Epithelial cell of esophagus (primary cell): ENCODE measurements around the gene UBE2E1.
A peak's percentile ranks its signal among the peaks of the same experiment; 100 is the strongest.

Experiments
- DNase-seq: peaks from one replicate; pipeline ENCODE4 v3.0.0; 2010; ENCODE audit warnings: low read depth
- H3K4me3 ChIP-seq: 2 replicates; pipeline ENCODE4 v1.5.1; 2011; ENCODE audit warnings: mild to moderate bottlenecking, low read length, control low read depth
- CTCF ChIP-seq: IDR thresholded peaks from 2 replicates; pipeline ENCODE4 v1.5.1; 2011; ENCODE audit warnings: low read depth, mild to moderate bottlenecking, low read length, control low read depth, inconsistent platforms; ENCODE audit not compliant: insufficient read depth; ENCODE audit errors: missing control alignments

The UBE2E1 gene

GRCh38 chr3:23805210-23805632, 534 bp upstream of the UBE2E1 start:
- H3K4me3 ChIP-seq = peak overlapping the region; percentile 52
- DNase-seq = no peak
- no peak for TF ChIP-seq CTCF

GRCh38 chr3:23806534-23807423, 1.0 kb downstream of the UBE2E1 start:
- no peak for DNase-seq
- H3K4me3 ChIP-seq = peak overlapping the region; percentile 71
- TF ChIP-seq CTCF = no peak

- no peak for TF ChIP-seq CTCF
- peak overlapping the region; percentile 71 for H3K4me3 ChIP-seq
- peak; percentile 19 for DNase-seq
These were observed 1.8 kb downstream of the UBE2E1 start for GRCh38 chr3:23807424-23808015.

GRCh38 chr3:23808525-23808924, 2.8 kb downstream of the UBE2E1 start:
- TF ChIP-seq CTCF = no peak
- DNase-seq = no peak
- H3K4me3 ChIP-seq = peak overlapping the region; percentile 20

- no peak for TF ChIP-seq CTCF
- H3K4me3 ChIP-seq = peak overlapping the region; percentile 51
- no peak for DNase-seq
These were observed 3.5 kb downstream of the UBE2E1 start for GRCh38 chr3:23809294-23809693.

GRCh38 chr3:23809840-23810342, 4.1 kb downstream of the UBE2E1 start:
- DNase-seq = peak; percentile 28
- H3K4me3 ChIP-seq = peak overlapping the region; percentile 51
- no peak for TF ChIP-seq CTCF
